HG03565 (cell line): ENCODE measurements around the gene CMTR1.

Experiments
- ATAC-seq: cut with Tn5 transposase; IDR thresholded peaks from one replicate; pipeline ENCODE4 v1.9.1; 2021; ENCODE audit warnings: mild to moderate bottlenecking, moderate library complexity; ENCODE audit not compliant: unreplicated experiment

CMTR1 gene

GRCh38 chr6:37477191-37477590 is 44.2 kb downstream of the CMTR1 start:
- no peak for ATAC-seq

GRCh38 chr6:37477656-37478435 is 44.8 kb downstream of the CMTR1 start:
- no peak for ATAC-seq

- no peak for ATAC-seq
These were observed 45.8 kb downstream of the CMTR1 start for GRCh38 chr6:37478827-37479226.

GRCh38 chr6:37479266-37479854 is 46.3 kb downstream of the CMTR1 start:
- ATAC-seq = no peak

- ATAC-seq = no peak
These were observed 47.2 kb downstream of the CMTR1 start for GRCh38 chr6:37480118-37480736.

- ATAC-seq = no peak
These were observed 48.0 kb downstream of the CMTR1 start for GRCh38 chr6:37480951-37481534.

GRCh38 chr6:37481711-37482605 is 48.9 kb downstream of the CMTR1 start:
- ATAC-seq = no peak

GRCh38 chr6:37482606-37483251 is 49.7 kb downstream of the CMTR1 start:
- ATAC-seq = no peak

GRCh38 chr6:37483252-37483901 is 50.4 kb downstream of the CMTR1 start:
- no peak for ATAC-seq

- ATAC-seq = peak; percentile 52
These were observed 51.1 kb downstream of the CMTR1 start for GRCh38 chr6:37483917-37484785.

- ATAC-seq = no peak
These were observed 51.8 kb downstream of the CMTR1 start for GRCh38 chr6:37484786-37485170.

GRCh38 chr6:37485291-37485702 is 52.3 kb downstream of the CMTR1 start:
- no peak for ATAC-seq

GRCh38 chr6:37486121-37486839 is 53.3 kb downstream of the CMTR1 start:
- no peak for ATAC-seq

GRCh38 chr6:37487591-37488380 is 54.8 kb downstream of the CMTR1 start:
- ATAC-seq = no peak

GRCh38 chr6:37488476-37488875 is 55.5 kb downstream of the CMTR1 start:
- no peak for ATAC-seq

GRCh38 chr6:37489697-37490336 is 56.8 kb downstream of the CMTR1 start:
- no peak for ATAC-seq
